WTC11 (cell line): ENCODE results near the gene CRTC3. TPM values are rescaled to one million over a fixed set of nuclear protein-coding genes. Genes with fewer than 3 reads are reported as not detected.

Experiments used
- ATAC-seq: fragments of 200-7000 bp; cut with Tn5 transposase; 2 replicates; pipeline ENCODE4 v1.10.0; 2021; ENCODE audit warnings: mild to moderate bottlenecking, moderate library complexity
- CTCF ChIA-PET: fragments of 300-600 bp; sonication (Branson Sonifier 250); formaldehyde crosslinking; loops from one replicate; lab custom pipeline; 2021; ENCODE audit warnings: antibody characterized with exemption; lab: Charles Lee
- POLR2A ChIA-PET: fragments of 350-600 bp; sonication (Branson Sonifier 250); formaldehyde crosslinking; loops from one replicate; lab custom pipeline; 2021; ENCODE audit warnings: antibody characterized with exemption; lab: Charles Lee
- DNase-seq: peaks from one replicate; pipeline ENCODE4 v3.0.0; 2021; ENCODE audit warnings: low spot score
- H3K27ac Mint-ChIP-seq: 2 replicates; pipeline ENCODE4 v1.8.0; 2021; ENCODE audit warnings: mixed read lengths
- H3K27me3 Mint-ChIP-seq: 2 replicates; pipeline ENCODE4 v1.8.0; 2021; ENCODE audit warnings: low read depth, mild to moderate bottlenecking, moderate library complexity, mixed read lengths
- H3K36me3 Mint-ChIP-seq: 2 replicates; pipeline ENCODE4 v1.8.0; 2021; ENCODE audit warnings: mixed read lengths
- H3K4me1 Mint-ChIP-seq: 2 replicates; pipeline ENCODE4 v1.8.0; 2022; ENCODE audit warnings: mixed read lengths
- H3K4me3 Mint-ChIP-seq: 2 replicates; pipeline ENCODE4 v1.8.0; 2021; ENCODE audit warnings: mild to moderate bottlenecking, moderate library complexity, mixed read lengths
- H3K9me3 Mint-ChIP-seq: 2 replicates; pipeline ENCODE4 v1.8.0; 2021; ENCODE audit warnings: mixed read lengths
- ESRRA ChIP-seq: sonication (generic); formaldehyde crosslinking; IDR thresholded peaks from 2 replicates; pipeline ENCODE4 v1.8.1; 2022; ENCODE audit warnings: mild to moderate bottlenecking, missing genetic modification reagents, borderline replicate concordance
- FOXP4 ChIP-seq: sonication (generic); formaldehyde crosslinking; IDR thresholded peaks from 2 replicates; pipeline ENCODE4 v1.8.0; 2022; ENCODE audit warnings: mild to moderate bottlenecking, missing genetic modification reagents
- HMGXB4 ChIP-seq: sonication (generic); formaldehyde crosslinking; IDR thresholded peaks from 2 replicates; pipeline ENCODE4 v1.8.1; 2023; ENCODE audit warnings: mild to moderate bottlenecking, moderate library complexity, missing genetic modification reagents
- JUN ChIP-seq: sonication (generic); formaldehyde crosslinking; IDR thresholded peaks from 2 replicates; pipeline ENCODE4 v1.8.0; 2023; ENCODE audit warnings: mild to moderate bottlenecking, missing genetic modification reagents
- MXD4 ChIP-seq: fragments of 250-450 bp; sonication (Bioruptor Pico); IDR thresholded peaks from 2 replicates; pipeline ENCODE4 v1.8.0; 2021; ENCODE audit warnings: mild to moderate bottlenecking, moderate library complexity, borderline replicate concordance
- NFE2L1 ChIP-seq: sonication (generic); formaldehyde crosslinking; IDR thresholded peaks from 2 replicates; pipeline ENCODE4 v1.8.1; 2023; ENCODE audit warnings: missing genetic modification reagents
- NFYB ChIP-seq: sonication (generic); formaldehyde crosslinking; conservative IDR thresholded peaks from 2 replicates; pipeline ENCODE4 v1.8.0; 2022; ENCODE audit warnings: low read depth, missing genetic modification reagents
- NR1H2 ChIP-seq: sonication (generic); formaldehyde crosslinking; IDR thresholded peaks from 2 replicates; pipeline ENCODE4 v1.9.0; 2021; ENCODE audit warnings: mild to moderate bottlenecking, moderate library complexity, missing genetic modification reagents
- OVOL2 ChIP-seq: fragments of 250-450 bp; sonication (Bioruptor Pico); IDR thresholded peaks from 2 replicates; pipeline ENCODE4 v1.9.0; 2021; ENCODE audit warnings: mild to moderate bottlenecking, borderline replicate concordance
- PREB ChIP-seq: sonication (generic); formaldehyde crosslinking; IDR thresholded peaks from 2 replicates; pipeline ENCODE4 v1.8.1; 2022; ENCODE audit warnings: mild to moderate bottlenecking, missing genetic modification reagents, moderate library complexity, borderline replicate concordance
- RELA ChIP-seq: sonication (generic); formaldehyde crosslinking; IDR thresholded peaks from 2 replicates; pipeline ENCODE4 v1.8.1; 2022; ENCODE audit warnings: missing genetic modification reagents, mild to moderate bottlenecking, borderline replicate concordance
- RORB ChIP-seq: fragments of 250-450 bp; sonication (Bioruptor Pico); IDR thresholded peaks from 2 replicates; pipeline ENCODE4 v1.9.0; 2021; ENCODE audit warnings: mild to moderate bottlenecking
- SMAD4 ChIP-seq: sonication (generic); formaldehyde crosslinking; IDR thresholded peaks from 2 replicates; pipeline ENCODE4 v1.8.0; 2022; ENCODE audit warnings: mild to moderate bottlenecking, missing genetic modification reagents
- SP1 ChIP-seq: sonication (generic); formaldehyde crosslinking; conservative IDR thresholded peaks from 2 replicates; pipeline ENCODE4 v1.8.1; 2022; ENCODE audit warnings: missing genetic modification reagents
- ZNF416 ChIP-seq: fragments of 250-450 bp; sonication (Bioruptor Pico); IDR thresholded peaks from 2 replicates; pipeline ENCODE4 v1.9.0; 2021; ENCODE audit warnings: mild to moderate bottlenecking, inconsistent platforms
- ZNF425 ChIP-seq: fragments of 250-450 bp; sonication (Bioruptor Pico); conservative IDR thresholded peaks from 2 replicates; pipeline ENCODE4 v1.9.0; 2021; ENCODE audit warnings: mild to moderate bottlenecking
- total RNA-seq: library from RNA; stranded (reverse); gene quantifications from 3 replicates; pipeline ENCODE4 v1.2.3, GENCODE V29; 2021
- TF ChIP-seq, protein P1 (sequence below): sonication (generic); formaldehyde crosslinking; IDR thresholded peaks from 2 replicates; pipeline ENCODE4 v1.8.1; 2022; ENCODE audit warnings: missing genetic modification reagents, borderline replicate concordance
- TF ChIP-seq, protein P2 (sequence below): sonication (generic); formaldehyde crosslinking; conservative IDR thresholded peaks from 2 replicates; pipeline ENCODE4 v1.8.1; 2023; ENCODE audit warnings: mild to moderate bottlenecking, low read depth, missing genetic modification reagents, moderate library complexity
- TF ChIP-seq, protein P3 (sequence below): fragments of 250-450 bp; sonication (Bioruptor Pico); IDR thresholded peaks from 2 replicates; pipeline ENCODE4 v1.8.0; 2021; ENCODE audit warnings: mild to moderate bottlenecking
- TF ChIP-seq, protein P4 (sequence below): sonication (generic); formaldehyde crosslinking; IDR thresholded peaks from 2 replicates; pipeline ENCODE4 v1.8.1; 2023; ENCODE audit warnings: mild to moderate bottlenecking, missing genetic modification reagents

CRTC3 gene
- total RNA-seq, 1 experiment from 2014 or later, result 8.4 TPM

DNA sequence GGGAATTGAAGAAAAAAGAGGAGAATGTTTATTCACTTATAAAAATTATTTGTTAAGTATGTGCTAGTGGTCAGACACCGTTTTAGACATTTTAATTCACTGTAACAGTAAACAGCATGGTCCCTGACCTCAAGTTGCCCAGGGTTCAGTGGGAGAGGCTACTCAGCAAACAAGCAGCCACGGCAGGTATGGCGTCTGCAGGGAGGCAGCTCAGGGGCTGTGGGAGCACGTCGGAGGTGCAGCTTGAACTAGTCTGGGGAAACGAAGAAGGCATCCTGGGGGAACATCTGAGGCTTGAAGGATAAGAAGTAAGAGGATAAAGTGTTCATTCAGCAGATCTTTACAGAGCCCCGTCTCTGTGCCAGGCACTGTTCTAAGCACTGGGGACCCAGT is 66.0 kb downstream of the CRTC3 start:
- peaks cover 21% of the 10 kb centered on the region for H3K4me1 Mint-ChIP-seq
- H3K36me3 Mint-ChIP-seq, result no peaks in the 10 kb centered on the region
- H3K9me3 Mint-ChIP-seq, result no peaks in the 10 kb centered on the region
- H3K27me3 Mint-ChIP-seq, result no peaks in the 10 kb centered on the region
- DNase-seq (no peak), ATAC-seq (no peak)
- POLR2A ChIA-PET, result no interaction called here
- no peak overlapping the region for H3K4me3 Mint-ChIP-seq
- CTCF ChIA-PET, result interaction anchor here (1.0 kb wide), 1 partner anchor 22 kb away, joined by 3 read pairs; no protein-coding TSS in a partner anchor
- no peak for TF ChIP-seq SP1 (CRISPR knock-in tag)
- TF ChIP-seq, protein P1, sequence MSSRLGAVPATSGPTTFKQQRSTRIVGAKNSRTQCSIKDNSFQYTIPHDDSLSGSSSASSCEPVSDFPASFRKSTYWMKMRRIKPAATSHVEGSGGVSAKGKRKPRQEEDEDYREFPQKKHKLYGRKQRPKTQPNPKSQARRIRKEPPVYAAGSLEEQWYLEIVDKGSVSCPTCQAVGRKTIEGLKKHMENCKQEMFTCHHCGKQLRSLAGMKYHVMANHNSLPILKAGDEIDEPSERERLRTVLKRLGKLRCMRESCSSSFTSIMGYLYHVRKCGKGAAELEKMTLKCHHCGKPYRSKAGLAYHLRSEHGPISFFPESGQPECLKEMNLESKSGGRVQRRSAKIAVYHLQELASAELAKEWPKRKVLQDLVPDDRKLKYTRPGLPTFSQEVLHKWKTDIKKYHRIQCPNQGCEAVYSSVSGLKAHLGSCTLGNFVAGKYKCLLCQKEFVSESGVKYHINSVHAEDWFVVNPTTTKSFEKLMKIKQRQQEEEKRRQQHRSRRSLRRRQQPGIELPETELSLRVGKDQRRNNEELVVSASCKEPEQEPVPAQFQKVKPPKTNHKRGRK (CRISPR knock-in tag), result no peak
- no peak overlapping the region for H3K27ac Mint-ChIP-seq

DNA sequence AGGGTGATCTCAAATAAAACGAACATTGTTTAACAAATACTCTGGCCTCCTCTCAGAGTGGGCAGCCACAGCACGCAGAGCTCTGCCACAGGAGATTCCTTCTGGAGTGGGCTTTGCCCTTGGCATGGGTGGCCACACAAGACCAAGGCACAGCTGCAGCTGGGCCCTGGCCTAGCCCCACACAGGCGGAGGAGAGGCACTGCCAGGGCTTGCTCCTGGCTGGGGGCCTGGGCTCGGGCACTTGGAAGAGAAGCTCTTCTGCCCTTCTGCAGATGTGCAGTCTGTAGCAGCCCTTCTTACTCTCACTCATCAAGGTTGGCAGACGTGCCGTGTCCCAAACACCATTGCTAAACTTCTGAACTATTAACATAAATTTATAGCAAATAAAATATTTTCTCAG is 67.2 kb downstream of the CRTC3 start:
- Mint-ChIP-seq H3K4me1 (peaks cover 21% of the 10 kb centered on the region), H3K27ac (no peak overlapping the region), H3K36me3 (no peaks in the 10 kb centered on the region), H3K4me3 (no peak overlapping the region), H3K9me3 (no peaks in the 10 kb centered on the region)
- DNase-seq, result no peak
- TF ChIP-seq ZNF416 (CRISPR knock-in tag), result no peak
- no peak for TF ChIP-seq ESRRA
- TF ChIP-seq RELA (CRISPR knock-in tag), result no peak
- TF ChIP-seq PREB (CRISPR knock-in tag), result no peak
- no peak for TF ChIP-seq SP1 (CRISPR knock-in tag)
- TF ChIP-seq, protein P2, sequence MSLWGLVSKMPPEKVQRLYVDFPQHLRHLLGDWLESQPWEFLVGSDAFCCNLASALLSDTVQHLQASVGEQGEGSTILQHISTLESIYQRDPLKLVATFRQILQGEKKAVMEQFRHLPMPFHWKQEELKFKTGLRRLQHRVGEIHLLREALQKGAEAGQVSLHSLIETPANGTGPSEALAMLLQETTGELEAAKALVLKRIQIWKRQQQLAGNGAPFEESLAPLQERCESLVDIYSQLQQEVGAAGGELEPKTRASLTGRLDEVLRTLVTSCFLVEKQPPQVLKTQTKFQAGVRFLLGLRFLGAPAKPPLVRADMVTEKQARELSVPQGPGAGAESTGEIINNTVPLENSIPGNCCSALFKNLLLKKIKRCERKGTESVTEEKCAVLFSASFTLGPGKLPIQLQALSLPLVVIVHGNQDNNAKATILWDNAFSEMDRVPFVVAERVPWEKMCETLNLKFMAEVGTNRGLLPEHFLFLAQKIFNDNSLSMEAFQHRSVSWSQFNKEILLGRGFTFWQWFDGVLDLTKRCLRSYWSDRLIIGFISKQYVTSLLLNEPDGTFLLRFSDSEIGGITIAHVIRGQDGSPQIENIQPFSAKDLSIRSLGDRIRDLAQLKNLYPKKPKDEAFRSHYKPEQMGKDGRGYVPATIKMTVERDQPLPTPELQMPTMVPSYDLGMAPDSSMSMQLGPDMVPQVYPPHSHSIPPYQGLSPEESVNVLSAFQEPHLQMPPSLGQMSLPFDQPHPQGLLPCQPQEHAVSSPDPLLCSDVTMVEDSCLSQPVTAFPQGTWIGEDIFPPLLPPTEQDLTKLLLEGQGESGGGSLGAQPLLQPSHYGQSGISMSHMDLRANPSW (CRISPR knock-in tag), result no peak
- TF ChIP-seq, protein P3, sequence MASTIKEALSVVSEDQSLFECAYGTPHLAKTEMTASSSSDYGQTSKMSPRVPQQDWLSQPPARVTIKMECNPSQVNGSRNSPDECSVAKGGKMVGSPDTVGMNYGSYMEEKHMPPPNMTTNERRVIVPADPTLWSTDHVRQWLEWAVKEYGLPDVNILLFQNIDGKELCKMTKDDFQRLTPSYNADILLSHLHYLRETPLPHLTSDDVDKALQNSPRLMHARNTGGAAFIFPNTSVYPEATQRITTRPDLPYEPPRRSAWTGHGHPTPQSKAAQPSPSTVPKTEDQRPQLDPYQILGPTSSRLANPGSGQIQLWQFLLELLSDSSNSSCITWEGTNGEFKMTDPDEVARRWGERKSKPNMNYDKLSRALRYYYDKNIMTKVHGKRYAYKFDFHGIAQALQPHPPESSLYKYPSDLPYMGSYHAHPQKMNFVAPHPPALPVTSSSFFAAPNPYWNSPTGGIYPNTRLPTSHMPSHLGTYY (CRISPR knock-in tag), result no peak
- TF ChIP-seq NFE2L1 (CRISPR knock-in tag), result no peak
- TF ChIP-seq ZNF425, result no peak
- TF ChIP-seq NR1H2 (CRISPR knock-in tag), result no peak
- TF ChIP-seq MXD4, result no peak
- TF ChIP-seq NFYB (CRISPR knock-in tag), result no peak
- TF ChIP-seq RORB (CRISPR knock-in tag), result no peak
- TF ChIP-seq FOXP4 (CRISPR knock-in tag), result no peak
- no peak for TF ChIP-seq HMGXB4 (CRISPR knock-in tag)
- TF ChIP-seq OVOL2, result no peak
- TF ChIP-seq, protein P4, sequence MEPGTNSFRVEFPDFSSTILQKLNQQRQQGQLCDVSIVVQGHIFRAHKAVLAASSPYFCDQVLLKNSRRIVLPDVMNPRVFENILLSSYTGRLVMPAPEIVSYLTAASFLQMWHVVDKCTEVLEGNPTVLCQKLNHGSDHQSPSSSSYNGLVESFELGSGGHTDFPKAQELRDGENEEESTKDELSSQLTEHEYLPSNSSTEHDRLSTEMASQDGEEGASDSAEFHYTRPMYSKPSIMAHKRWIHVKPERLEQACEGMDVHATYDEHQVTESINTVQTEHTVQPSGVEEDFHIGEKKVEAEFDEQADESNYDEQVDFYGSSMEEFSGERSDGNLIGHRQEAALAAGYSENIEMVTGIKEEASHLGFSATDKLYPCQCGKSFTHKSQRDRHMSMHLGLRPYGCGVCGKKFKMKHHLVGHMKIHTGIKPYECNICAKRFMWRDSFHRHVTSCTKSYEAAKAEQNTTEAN (CRISPR knock-in tag), result no peak
- no peak for TF ChIP-seq SMAD4 (CRISPR knock-in tag)
- no peak for TF ChIP-seq JUN (CRISPR knock-in tag)
- TF ChIP-seq, all 79 proteins: peak for 0
- ChIA-PET CTCF (no interaction called here), POLR2A (no interaction called here)
- no peaks in the 10 kb centered on the region for H3K27me3 Mint-ChIP-seq
- ATAC-seq, result no peak
